Measurements from ENCODE around the gene CHEK2.
"Not testable (repeated sequence)": the region's sequence is repeated elsewhere in the genome, so short reads cannot be mapped to it uniquely, and the experiment has no call there.

Gene CHEK2

DNA sequence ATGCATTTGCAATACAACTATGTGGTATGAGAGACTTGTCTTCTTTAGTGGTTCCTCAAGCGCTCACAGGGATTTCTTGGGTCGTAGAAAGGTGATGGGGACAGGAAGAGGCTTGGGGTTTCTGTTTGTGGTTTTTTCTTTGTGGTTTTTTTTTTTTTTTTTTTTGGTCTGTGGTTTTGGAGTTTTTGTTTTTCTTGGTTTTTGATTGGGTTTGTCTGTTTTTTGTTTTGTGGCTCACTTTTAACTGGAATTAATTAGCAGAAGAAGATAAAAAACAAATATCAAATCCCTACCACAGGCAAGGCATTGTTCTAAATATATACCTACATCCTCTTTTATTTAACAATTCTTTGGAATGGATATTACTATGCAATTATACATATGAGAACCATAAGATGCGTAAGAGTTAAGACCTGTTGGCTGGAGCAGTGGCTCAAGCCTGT lies 67.5 kb downstream of the CHEK2 start:
- peaks cover 59% of the 10 kb centered on the region for H4K20me1 ChIP-seq
- H3K9ac ChIP-seq = no peak overlapping the region
- H3K36me3 ChIP-seq = no peaks in the 10 kb centered on the region
- peaks cover 65% of the 10 kb centered on the region for H3K27me3 ChIP-seq
- TF ChIP-seq Cebpa-rat (IDR thresholded peaks at IDR 0.05) = no peak
- no peak overlapping the region for H3K27ac ChIP-seq
- peak overlapping the region; percentile 55 for H3K4me2 ChIP-seq
- H3K4me3 ChIP-seq = no peak overlapping the region
- H3K9me3 ChIP-seq = peaks cover 14% of the 10 kb centered on the region
- H3K4me1 ChIP-seq = peaks cover 32% of the 10 kb centered on the region

- Histone ChIP-seq H3K4me2 (no peak overlapping the region), H3K27ac (no peak overlapping the region), H3K27me3 (peaks cover 34% of the 10 kb centered on the region), H4K20me1 (peaks cover 41% of the 10 kb centered on the region), H3K36me3 (no peaks in the 10 kb centered on the region), H3K4me3 (no peak overlapping the region), H3K9ac (no peak overlapping the region), H3K4me1 (peaks cover 26% of the 10 kb centered on the region), H3K9me3 (peaks cover 14% of the 10 kb centered on the region)
- TF ChIP-seq Cebpa-rat (IDR thresholded peaks at IDR 0.05) = no peak
These were observed 70.9 kb downstream of the CHEK2 start for GRCh38 chr22:28670756-28671155.

- Histone ChIP-seq H3K9ac (no peak overlapping the region), H3K27me3 (peaks cover 28% of the 10 kb centered on the region), H3K36me3 (no peaks in the 10 kb centered on the region), H3K4me1 (peaks cover 22% of the 10 kb centered on the region), H3K27ac (no peak overlapping the region), H4K20me1 (peaks cover 35% of the 10 kb centered on the region), H3K4me3 (no peak overlapping the region), H3K9me3 (peaks cover 14% of the 10 kb centered on the region), H3K4me2 (no peak overlapping the region)
- TF ChIP-seq Cebpa-rat (IDR thresholded peaks at IDR 0.05) = no peak
These were observed 71.5 kb downstream of the CHEK2 start for GRCh38 chr22:28670161-28670560.

GRCh38 chr22:28669387-28669786 lies 72.2 kb downstream of the CHEK2 start:
- no peak for TF ChIP-seq Cebpa-rat (IDR thresholded peaks at IDR 0.05)
- peaks cover 15% of the 10 kb centered on the region for H3K4me1 ChIP-seq

DNA sequence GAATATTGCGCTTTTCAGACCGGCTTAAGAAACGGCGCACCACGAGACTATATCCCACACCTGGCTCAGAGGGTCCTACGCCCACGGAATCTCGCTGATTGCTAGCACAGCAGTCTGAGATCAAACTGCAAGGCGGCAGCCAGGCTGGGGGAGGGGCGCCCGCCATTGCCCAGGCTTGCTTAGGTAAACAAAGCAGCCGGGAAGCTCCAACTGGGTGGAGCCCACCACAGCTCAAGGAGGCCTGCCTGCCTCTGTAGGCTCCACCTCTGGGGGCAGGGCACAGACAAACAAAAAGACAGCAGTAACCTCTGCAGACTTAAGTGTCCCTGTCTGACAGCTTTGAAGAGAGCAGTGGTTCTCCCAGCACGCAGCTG lies 78.1 kb downstream of the CHEK2 start:
- not testable (repeated sequence) for H3K9me3 ChIP-seq, H3K4me2 ChIP-seq, H3K4me3 ChIP-seq, H3K27me3 ChIP-seq, H3K27ac ChIP-seq, H3K9ac ChIP-seq, H3K4me1 ChIP-seq, H3K36me3 ChIP-seq, H4K20me1 ChIP-seq

More at GRCh38 chr22:28669387-28669786, 72.2 kb downstream of the CHEK2 start:
- H3K27me3 ChIP-seq = peaks cover 20% of the 10 kb centered on the region
- no peak overlapping the region for H3K4me2 ChIP-seq
- H4K20me1 ChIP-seq = peaks cover 27% of the 10 kb centered on the region
- H3K9ac ChIP-seq = no peak overlapping the region
- no peak overlapping the region for H3K4me3 ChIP-seq
- H3K27ac ChIP-seq = no peak overlapping the region
- peaks cover 14% of the 10 kb centered on the region for H3K9me3 ChIP-seq
- H3K36me3 ChIP-seq = no peaks in the 10 kb centered on the region

DNA sequence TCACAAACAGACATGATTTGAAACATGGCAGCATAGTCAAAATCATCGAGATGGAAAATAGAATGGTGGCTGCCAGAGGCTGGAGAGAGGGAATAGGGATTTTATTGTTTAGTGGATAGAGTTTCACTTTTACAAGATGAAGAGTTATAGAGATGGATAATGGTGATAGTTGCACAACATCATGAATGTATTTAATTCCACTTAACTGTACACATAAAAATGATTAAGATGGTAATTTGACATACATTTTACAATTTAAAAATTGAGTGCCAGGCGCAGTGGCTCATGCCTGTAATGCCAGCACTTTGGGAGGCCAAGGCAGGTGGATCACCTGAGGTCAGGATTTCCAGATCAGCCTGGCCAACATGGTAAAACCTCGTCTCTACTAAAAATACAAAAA lies 83.2 kb downstream of the CHEK2 start:
- Histone ChIP-seq H3K27me3 (no peaks in the 10 kb centered on the region), H3K4me3 (no peak overlapping the region), H3K4me1 (no peaks in the 10 kb centered on the region), H3K4me2 (no peak overlapping the region), H3K9ac (no peak overlapping the region), H3K9me3 (no peaks in the 10 kb centered on the region), H3K36me3 (no peaks in the 10 kb centered on the region), H3K27ac (no peak overlapping the region), H4K20me1 (no peaks in the 10 kb centered on the region)
- no peak for TF ChIP-seq Cebpa-rat (IDR thresholded peaks at IDR 0.05)

- H3K27ac ChIP-seq = no peak overlapping the region
- no peak overlapping the region for H3K4me3 ChIP-seq
- TF ChIP-seq Cebpa-rat (IDR thresholded peaks at IDR 0.05) = no peak
- H4K20me1 ChIP-seq = no peaks in the 10 kb centered on the region
- no peaks in the 10 kb centered on the region for H3K4me1 ChIP-seq
- H3K9me3 ChIP-seq = no peaks in the 10 kb centered on the region
- no peak overlapping the region for H3K4me2 ChIP-seq
- H3K9ac ChIP-seq = no peak overlapping the region
- H3K36me3 ChIP-seq = no peaks in the 10 kb centered on the region
- no peaks in the 10 kb centered on the region for H3K27me3 ChIP-seq
These were observed 85.4 kb downstream of the CHEK2 start for GRCh38 chr22:28656181-28656580.

GRCh38 chr22:28650463-28650862 lies 91.2 kb downstream of the CHEK2 start:
- no peak overlapping the region for H3K4me3 ChIP-seq
- no peak overlapping the region for H3K9ac ChIP-seq
- no peaks in the 10 kb centered on the region for H3K36me3 ChIP-seq
- no peak overlapping the region for H3K4me2 ChIP-seq
- H3K27me3 ChIP-seq = no peaks in the 10 kb centered on the region
- H3K27ac ChIP-seq = no peak overlapping the region
- no peak for TF ChIP-seq Cebpa-rat (IDR thresholded peaks at IDR 0.05)
- no peaks in the 10 kb centered on the region for H4K20me1 ChIP-seq
- H3K9me3 ChIP-seq = no peaks in the 10 kb centered on the region
- H3K4me1 ChIP-seq = no peaks in the 10 kb centered on the region

DNA sequence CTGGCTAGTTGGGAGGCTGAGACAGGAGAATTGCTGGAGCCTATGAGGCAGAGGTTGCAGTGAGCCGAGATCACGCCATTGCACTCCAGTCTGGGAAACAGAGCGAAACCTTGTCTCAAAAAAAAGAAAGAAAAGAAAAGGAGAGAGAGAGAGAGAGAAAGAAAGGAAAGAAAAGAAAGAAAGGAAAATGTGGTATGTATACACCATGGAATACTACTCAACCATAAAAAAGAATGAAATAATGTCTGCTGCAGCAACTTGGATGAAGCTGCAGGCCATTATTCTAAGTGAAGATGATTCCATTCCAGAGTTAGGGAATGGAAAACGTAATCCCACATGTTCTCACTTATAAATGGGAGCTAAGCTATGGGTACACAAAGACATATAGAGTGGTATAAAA lies 92.8 kb downstream of the CHEK2 start:
- Histone ChIP-seq H3K9me3 (no peaks in the 10 kb centered on the region), H3K36me3 (no peaks in the 10 kb centered on the region), H3K9ac (no peak overlapping the region), H3K4me2 (no peak overlapping the region), H3K27me3 (no peaks in the 10 kb centered on the region), H3K4me3 (no peak overlapping the region), H3K4me1 (no peaks in the 10 kb centered on the region), H3K27ac (no peak overlapping the region), H4K20me1 (no peaks in the 10 kb centered on the region)
- no peak for TF ChIP-seq Cebpa-rat (IDR thresholded peaks at IDR 0.05)

DNA sequence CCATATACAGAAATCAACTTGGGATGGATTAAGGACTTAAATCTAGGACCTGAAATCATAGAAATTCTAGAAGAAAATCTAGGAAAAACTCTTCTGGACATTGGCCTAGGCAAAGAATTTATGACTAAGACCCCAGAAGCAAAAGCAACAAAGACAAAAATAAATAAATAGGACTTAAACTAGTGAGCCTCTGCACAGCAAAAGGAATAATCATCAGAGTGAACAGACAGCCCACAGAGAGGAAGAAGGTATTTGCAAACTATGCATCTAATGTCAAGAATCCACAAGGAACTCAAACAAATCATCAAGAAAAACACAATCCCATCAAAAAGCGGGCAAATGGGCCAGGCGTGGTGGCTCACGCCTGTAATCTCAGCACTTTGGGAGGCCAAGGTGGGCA lies 94.4 kb downstream of the CHEK2 start:
- no peaks in the 10 kb centered on the region for H3K4me1 ChIP-seq
- no peak overlapping the region for H3K9ac ChIP-seq
- no peaks in the 10 kb centered on the region for H3K9me3 ChIP-seq
- H3K27me3 ChIP-seq = no peaks in the 10 kb centered on the region
- TF ChIP-seq Cebpa-rat (IDR thresholded peaks at IDR 0.05) = no peak
- H4K20me1 ChIP-seq = no peaks in the 10 kb centered on the region
- H3K27ac ChIP-seq = no peak overlapping the region
- H3K4me3 ChIP-seq = no peak overlapping the region
- no peak overlapping the region for H3K4me2 ChIP-seq
- no peaks in the 10 kb centered on the region for H3K36me3 ChIP-seq

- Histone ChIP-seq H3K9me3 (no peaks in the 10 kb centered on the region; the same call in 1 of the 2 replicates), H3K36me3 (no peaks in the 10 kb centered on the region), H3K27me3 (no peaks in the 10 kb centered on the region), H4K20me1 (no peaks in the 10 kb centered on the region), H3K4me3 (no peak overlapping the region), H3K9ac (no peak overlapping the region), H3K4me1 (no peaks in the 10 kb centered on the region), H3K27ac (no peak overlapping the region), H3K4me2 (no peak overlapping the region)
- no peak for TF ChIP-seq Cebpa-rat (IDR thresholded peaks at IDR 0.05)
These were observed 102.3 kb downstream of the CHEK2 start for GRCh38 chr22:28639321-28639720.

Measured in BLaER1 (cell line).